GM12892 (cell line): Measurements from ENCODE around the gene PDXDC1.

Source experiments
- POLR2AphosphoS5 ChIP-seq: IDR thresholded peaks from 2 replicates; pipeline ENCODE4 v1.6.1; 2011; ENCODE audit warnings: low read depth, low read length, control low read depth
- TAF1 ChIP-seq: IDR thresholded peaks from 2 replicates; pipeline ENCODE4 v1.6.1; 2011; ENCODE audit warnings: low read depth, mild to moderate bottlenecking, control low read depth, low read length, borderline replicate concordance

GRCh38 chr16:15037745-15038144 is 62.9 kb downstream of the PDXDC1 start:
- TF ChIP-seq POLR2AphosphoS5 (no peak), TAF1 (no peak)
